ENCODE measurements around the gene DCAF12. TPM values are rescaled to one million over a fixed set of nuclear protein-coding genes. Genes with fewer than 3 reads are reported as not detected.
A peak's percentile ranks its signal among the peaks of the same experiment; 100 is the strongest.

The DCAF12 gene
- total and polyA plus RNA-seq, 2 of the 13 experiments (the other 11 are each of a cell fraction or from before 2014, with no cell fraction given), result 26.8 to 37.4 TPM

GRCh38 chr9:34072868-34073590, 53.5 kb downstream of the DCAF12 start (continued):
- TF ChIP-seq MLLT10 (CRISPR knock-in tag; IDR thresholded peaks at IDR 0.05) (no peak), CCDC6 (CRISPR knock-in tag; IDR thresholded peaks at IDR 0.05) (no peak), ATF5 (CRISPR knock-in tag; IDR thresholded peaks at IDR 0.05; ENCODE audit: low read depth) (no peak), ZFYVE20 (CRISPR knock-in tag; IDR thresholded peaks at IDR 0.05; ENCODE audit: borderline replicate concordance, low read depth) (no peak), ZNF430 (CRISPR knock-in tag; IDR thresholded peaks at IDR 0.05) (peak; percentile 67; the same call in 1 of the 2 replicates), KAT7 (CRISPR knock-in tag; IDR thresholded peaks at IDR 0.05; ENCODE audit: borderline replicate concordance) (peak; percentile 21; the same call in 1 of the 2 replicates), BRD4 (CRISPR knock-in tag; IDR thresholded peaks at IDR 0.05) (no peak), CBX2 (IDR thresholded peaks at IDR 0.05; ENCODE audit: low read depth, low read length) (no peak), CBX2 (CRISPR knock-in tag; IDR thresholded peaks at IDR 0.05; ENCODE audit: low read depth) (no peak), ATF1 (CRISPR knock-in tag; IDR thresholded peaks at IDR 0.05) (no peak), GTF2F1 (IDR thresholded peaks at IDR 0.05; ENCODE audit: low read length) (no peak), MTA1 (CRISPR knock-in tag; IDR thresholded peaks at IDR 0.05; ENCODE audit: borderline replicate concordance) (no peak), MED1 (CRISPR knock-in tag; IDR thresholded peaks at IDR 0.05) (peak; percentile 48; the same call in 1 of the 2 replicates), ZNF331 (CRISPR knock-in tag; IDR thresholded peaks at IDR 0.05) (peak; percentile 54; the same call in 1 of the 2 replicates), FOSL2 (CRISPR knock-in tag; IDR thresholded peaks at IDR 0.05) (peak; percentile 97), ZBTB44 (CRISPR knock-in tag; IDR thresholded peaks at IDR 0.05) (no peak), ATM (IDR thresholded peaks at IDR 0.05; ENCODE audit: borderline replicate concordance) (no peak), ZNF451 (CRISPR knock-in tag; IDR thresholded peaks at IDR 0.05) (no peak), MAX (IDR thresholded peaks at IDR 0.05) (peak; percentile 47; the same call in 1 of the 2 replicates), ZNF781 (CRISPR knock-in tag; IDR thresholded peaks at IDR 0.05; ENCODE audit: borderline replicate concordance, not compliant biosample characterization) (peak; percentile 58), LCORL (IDR thresholded peaks at IDR 0.05) (no peak), LCORL (CRISPR knock-in tag; IDR thresholded peaks at IDR 0.05) (peak; percentile 67), ZBED4 (CRISPR knock-in tag; IDR thresholded peaks at IDR 0.05; ENCODE audit: borderline replicate concordance) (no peak), IRF2 (CRISPR knock-in tag; IDR thresholded peaks at IDR 0.05) (peak; percentile 70; the same call in 1 of the 2 replicates), ZNF550 (CRISPR knock-in tag; IDR thresholded peaks at IDR 0.05; ENCODE audit: borderline replicate concordance) (no peak), ZNF207 (IDR thresholded peaks at IDR 0.05; ENCODE audit: borderline replicate concordance) (no peak), TCF7 (IDR thresholded peaks at IDR 0.05; ENCODE audit: low read depth) (peak; percentile 57; the same call in 1 of the 2 replicates)
